HG02759 (cell line): ENCODE data around the gene CRYBA2.

ENCODE experiments used
- ATAC-seq: cut with Tn5 transposase; IDR thresholded peaks from one replicate; pipeline ENCODE4 v1.9.1; 2021; ENCODE audit warnings: mild to moderate bottlenecking, moderate library complexity; ENCODE audit not compliant: unreplicated experiment

Gene CRYBA2

GRCh38 chr2:218993345-218994315, at the start of gene CRYBA2:
Gene CRYBA2 (minus strand): TSS chr2:218993422. CDS start chr2:218993176, 246 bp downstream.
- ATAC-seq, result no peak

DNA sequence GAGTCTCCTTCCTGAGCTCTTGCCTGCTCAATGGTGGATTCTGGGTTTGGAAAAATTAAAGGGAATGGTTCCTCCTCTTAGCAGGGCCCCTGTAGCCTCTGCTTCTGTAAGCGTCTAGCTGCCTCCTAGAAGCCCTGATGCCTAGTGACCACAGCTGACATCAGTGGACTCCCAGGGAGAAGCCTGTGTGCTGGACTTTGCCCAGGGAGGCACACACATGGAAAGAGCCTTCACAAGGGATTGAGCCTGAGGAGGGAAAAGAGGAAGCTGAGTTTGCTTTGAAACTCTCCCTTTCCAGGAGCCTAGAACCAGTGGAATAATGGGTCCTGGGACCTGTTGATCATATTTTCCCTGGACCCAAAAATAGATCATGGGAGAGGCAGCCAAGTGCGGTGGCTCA, 49.5 kb upstream of the CRYBA2 start:
- ATAC-seq, result no peak

- no peak for ATAC-seq
Observed at GRCh38 chr2:219042157-219042556, 48.9 kb upstream of the CRYBA2 start.

GRCh38 chr2:219041252-219041651, 48.0 kb upstream of the CRYBA2 start, which contains the start of gene CFAP65:
Gene CFAP65 (minus strand): TSS chr2:219041516. CDS start chr2:219039048, 2,468 bp downstream.
- ATAC-seq, result no peak

DNA sequence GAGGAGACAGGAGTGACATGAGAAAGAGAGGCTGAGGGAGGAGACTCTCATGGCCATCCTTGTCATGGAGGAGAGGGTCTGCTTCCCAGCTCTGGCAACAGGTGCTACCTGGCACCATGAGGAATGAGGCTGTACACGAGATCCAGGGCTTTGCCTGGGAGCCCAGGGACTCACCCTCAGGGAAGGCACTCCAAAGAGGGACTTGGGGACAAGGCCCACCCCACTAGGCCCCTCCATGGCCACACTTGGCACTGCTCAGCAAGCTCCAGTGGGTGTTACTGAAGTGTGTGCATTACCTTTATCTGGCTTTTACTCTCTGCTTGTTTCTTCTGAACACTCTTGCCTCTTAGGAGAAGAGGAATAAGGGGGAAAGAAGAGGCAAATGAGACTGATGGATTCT, 45.4 kb upstream of the CRYBA2 start:
- no peak for ATAC-seq

DNA sequence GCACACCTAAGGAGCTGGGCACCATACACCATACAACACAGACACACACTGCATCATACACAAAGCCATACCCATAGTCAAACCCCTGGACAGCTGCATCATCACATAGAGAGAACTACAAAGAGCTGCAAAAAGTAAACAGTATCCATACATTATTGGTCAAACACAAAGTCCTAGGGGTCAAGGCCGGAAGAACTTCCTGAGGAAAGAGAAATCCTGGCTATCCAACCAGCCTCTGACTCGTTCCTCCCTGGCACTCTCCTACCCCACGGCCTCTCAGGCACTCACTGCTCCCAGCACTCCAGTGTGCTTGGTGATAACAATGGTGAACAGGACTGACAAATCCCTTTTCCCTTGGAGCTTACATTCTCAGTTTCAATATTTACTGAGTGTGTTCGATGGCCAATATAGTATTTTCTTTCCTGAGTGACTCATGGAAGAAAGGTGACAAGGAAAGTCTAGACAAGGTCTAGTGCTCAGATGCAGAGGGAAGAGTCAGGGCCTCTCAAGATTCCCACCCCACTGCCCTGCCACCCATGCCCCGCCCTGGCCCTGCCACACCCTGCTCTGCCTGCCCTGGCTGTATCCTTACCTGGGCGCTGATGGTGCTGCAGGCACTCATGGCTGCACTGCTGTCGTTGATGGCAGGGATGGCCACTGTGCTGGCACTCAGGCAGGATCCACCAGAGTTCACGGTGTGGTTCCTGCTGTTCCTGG, 44.7 kb upstream of the CRYBA2 start:
- ATAC-seq, result no peak

DNA sequence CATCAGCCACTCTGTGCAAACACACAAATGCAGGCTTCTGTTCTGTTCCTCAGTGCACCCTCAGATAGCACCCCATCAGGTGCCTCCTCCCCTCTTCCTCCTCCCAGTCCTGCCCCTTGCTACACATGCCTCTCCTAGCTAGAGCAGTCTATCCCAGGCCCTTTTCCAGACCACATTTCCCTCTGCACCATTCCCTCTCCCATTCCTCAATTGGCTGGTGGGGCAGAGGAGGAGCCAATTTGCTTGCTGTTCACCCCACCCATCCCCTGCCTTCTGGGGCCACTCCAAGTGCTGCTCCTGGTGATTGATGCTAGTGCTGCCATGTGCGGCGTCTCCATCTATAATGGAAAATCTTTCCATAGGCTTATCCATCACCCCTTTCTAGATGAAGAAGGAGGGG, 42.7 kb upstream of the CRYBA2 start:
- ATAC-seq, result no peak

GRCh38 chr2:219034823-219035222, 41.6 kb upstream of the CRYBA2 start:
- no peak for ATAC-seq

GRCh38 chr2:219032051-219032745, 39.0 kb upstream of the CRYBA2 start:
- no peak for ATAC-seq

DNA sequence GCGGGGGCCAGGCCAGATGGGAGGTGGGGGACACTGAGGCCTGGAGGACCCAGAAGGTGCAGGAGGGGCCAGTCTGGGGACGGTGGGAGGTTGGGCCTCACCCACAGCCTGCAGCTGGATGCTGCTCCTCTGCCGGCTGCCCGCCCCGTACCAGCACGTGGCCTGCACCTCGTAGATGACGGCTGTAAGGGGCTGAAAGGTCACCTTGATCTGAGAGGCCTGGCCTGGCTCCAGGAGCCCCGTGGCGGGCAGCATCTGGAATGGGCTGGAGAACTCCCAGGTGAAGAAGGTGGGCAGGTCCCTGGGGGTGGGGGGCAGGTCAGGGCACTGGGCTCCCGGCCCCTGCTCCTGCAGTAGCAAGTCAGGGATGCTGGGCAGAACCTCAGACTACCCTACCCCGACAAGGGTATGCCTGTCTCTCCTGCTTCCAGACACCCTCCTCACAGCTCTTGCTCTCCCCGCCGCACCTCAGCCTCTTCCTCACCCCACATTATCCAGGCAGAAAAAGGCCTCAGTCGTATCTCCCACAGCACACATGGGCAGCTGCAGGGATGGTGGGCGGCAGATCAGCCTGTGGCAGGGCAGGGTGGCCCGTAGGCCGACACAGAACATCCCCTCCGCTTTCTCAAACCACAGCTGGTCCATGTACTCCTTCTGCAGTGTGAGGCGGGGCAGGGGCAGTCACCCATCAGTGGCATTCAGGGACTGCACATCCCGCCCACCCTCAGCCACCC, 38.0 kb upstream of the CRYBA2 start:
- no peak for ATAC-seq

DNA sequence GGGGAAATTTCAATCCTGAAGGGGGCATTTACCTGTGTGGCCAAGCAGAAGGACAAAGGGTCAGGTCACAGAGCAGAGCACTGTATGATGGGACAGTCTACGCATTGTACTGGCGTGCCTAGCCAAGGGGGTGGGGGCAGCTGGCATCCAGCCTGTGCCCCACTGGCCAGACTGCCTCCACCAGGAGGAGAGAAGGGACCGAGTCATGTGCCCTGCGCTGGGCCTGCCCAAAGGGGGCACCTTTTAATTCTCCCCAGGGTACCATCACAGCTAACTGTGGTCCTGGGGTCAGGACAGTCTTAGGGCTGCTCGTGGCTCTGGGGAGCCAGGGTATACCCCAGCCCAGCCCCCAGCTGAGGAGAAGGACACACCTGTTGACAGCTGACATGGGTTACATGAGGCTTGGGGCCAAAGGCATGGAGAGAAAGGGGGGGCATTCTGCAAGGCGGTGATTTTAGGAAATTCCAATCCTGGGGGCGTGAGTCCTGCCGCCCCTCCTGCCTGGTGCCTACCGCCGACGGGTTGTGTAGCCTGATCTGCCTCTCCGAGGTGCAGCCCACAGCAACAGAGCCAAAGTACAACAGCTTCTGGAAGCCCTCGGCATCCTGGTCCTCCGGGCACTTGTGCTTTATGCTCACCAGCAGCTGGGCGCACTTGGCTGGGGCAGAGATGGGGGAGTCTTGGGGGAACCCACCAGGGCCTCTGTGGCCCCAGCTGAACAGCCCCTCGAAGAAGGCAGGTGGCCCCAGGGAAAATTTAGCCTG, 37.1 kb upstream of the CRYBA2 start:
- ATAC-seq, result no peak

- peak; percentile 78 for ATAC-seq
Observed at GRCh38 chr2:219029829-219030165, 36.6 kb upstream of the CRYBA2 start.

DNA sequence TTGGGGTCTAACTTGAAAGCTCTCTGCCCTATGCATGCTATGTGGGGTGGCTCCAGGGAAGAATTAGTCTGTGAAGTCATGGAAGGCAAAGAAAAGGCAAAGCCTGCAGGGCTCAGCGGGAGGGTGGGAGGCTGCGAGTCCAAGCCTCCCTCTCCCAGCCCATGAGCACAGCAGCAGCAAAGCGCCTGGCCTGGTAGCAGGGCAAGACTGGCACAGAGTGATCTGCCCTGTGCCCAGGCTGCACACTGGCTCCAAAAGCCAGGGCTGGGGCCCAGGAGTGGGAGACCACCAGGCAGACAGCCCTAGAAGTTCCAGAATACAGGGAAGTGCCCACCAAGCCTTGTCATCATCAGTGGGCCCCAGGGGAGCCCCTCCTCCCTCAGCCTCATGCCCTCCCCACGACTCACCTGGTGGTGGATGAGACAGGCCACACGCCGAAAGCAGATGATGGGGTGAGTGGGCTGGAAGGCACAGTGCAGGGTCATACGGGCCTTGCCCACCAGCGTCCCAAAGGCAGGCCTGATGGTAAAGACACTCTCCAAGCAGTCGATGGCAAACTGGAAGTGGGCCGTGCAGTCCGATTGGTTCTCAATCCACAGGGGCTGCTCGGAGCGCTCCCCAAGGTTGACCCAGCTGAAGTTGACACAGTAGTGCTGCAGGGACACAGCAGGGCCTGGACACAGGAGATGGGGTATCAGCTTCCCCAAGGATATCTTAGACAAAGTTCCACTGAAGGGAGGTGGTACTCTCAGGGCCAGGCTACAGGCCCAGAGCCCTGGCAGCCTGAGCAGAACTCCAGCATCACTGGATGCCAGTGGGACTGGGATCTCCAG, 36.0 kb upstream of the CRYBA2 start:
- ATAC-seq, result no peak

GRCh38 chr2:219028141-219028540, 34.9 kb upstream of the CRYBA2 start:
- no peak for ATAC-seq

- no peak for ATAC-seq
Observed at GRCh38 chr2:219027511-219028055, 34.4 kb upstream of the CRYBA2 start.

GRCh38 chr2:219026946-219027345, 33.7 kb upstream of the CRYBA2 start:
- no peak for ATAC-seq

DNA sequence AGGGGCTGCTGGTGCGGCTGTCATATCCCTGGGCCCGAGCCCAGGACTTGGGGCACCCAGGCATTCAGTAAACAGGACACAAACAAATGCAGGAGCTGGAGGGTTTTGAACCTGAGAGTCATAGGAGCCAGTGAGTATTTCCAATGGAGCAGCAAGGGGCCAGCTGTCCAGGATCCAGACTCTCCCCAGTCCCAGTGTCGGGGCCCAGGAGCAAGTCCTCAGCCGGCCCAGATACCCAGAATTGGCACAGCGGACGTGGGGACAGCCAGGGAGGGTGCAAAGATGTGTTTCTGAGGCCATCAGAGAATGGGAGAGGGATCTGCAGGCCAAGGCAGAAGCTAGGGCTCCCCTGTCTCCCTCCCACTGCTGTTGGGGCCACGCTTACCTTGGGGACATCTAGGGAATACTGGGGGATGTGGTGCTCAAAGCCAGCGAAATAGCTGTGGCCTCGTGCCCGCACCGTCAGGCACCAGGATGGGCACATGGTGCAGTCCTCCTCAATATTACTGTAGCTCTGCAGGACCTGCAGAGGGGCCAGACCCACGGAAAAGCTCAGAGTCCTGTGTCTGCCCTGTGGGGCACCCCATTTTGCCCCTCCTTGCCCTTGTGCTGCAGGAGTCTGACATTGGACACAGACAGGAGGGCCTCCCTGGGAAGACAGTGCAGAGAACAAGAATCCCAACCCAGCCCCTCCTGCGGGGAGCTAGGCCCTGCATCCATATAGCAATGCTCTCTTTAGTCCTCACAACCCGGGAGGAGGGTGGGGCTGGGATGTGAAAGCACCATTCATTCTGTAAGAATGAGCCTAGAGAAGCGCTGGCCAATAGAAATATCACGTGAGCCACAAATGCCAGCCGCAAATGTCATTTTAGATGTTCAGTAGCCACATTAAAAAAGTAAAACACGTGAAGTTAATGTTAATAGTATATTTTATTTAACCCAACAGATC, 32.7 kb upstream of the CRYBA2 start:
- no peak for ATAC-seq

DNA sequence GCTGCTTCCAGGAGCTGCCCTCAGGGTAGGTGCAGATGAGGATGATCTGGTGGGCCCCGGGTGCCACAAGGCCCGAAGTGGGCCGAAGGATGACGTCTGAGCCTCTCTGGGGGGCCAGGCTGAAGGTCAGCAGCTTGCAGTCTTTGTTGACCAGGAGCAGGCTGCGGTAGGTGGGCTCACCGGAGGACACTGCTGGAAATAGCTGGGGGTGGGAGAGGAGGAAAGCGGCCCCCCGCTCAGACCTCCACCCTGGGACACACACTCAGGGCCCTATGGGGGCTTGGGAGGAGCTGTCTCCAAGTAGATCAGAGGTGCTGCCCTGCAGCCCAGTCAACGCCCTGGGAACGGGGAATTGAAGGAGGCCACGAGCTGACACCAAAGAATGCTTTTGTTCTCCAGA, 30.8 kb upstream of the CRYBA2 start:
- no peak for ATAC-seq
